ENCODE results near the gene HMGN4. TPM values are rescaled to one million over a fixed set of nuclear protein-coding genes. Genes with fewer than 3 reads are reported as not detected.

HMGN4 gene
- total RNA-seq, 1 experiment from 2014 or later, result 71.8 TPM

GRCh38 chr6:26588965-26589364, 50.8 kb downstream of the HMGN4 start:
- H3K36me3 ChIP-seq, result no peaks in the 10 kb centered on the region
- DNase-seq, result no peak
- H3K27me3 ChIP-seq, result no peaks in the 10 kb centered on the region; the same call in 1 of the 2 replicates
- no peaks in the 10 kb centered on the region for H3K9me3 ChIP-seq
- H3K4me3 ChIP-seq, result no peak overlapping the region

- no peak for DNase-seq
- H3K4me3 ChIP-seq, result no peak overlapping the region
- no peaks in the 10 kb centered on the region for H3K27me3 ChIP-seq
- no peaks in the 10 kb centered on the region for H3K36me3 ChIP-seq
- no peaks in the 10 kb centered on the region for H3K9me3 ChIP-seq
Measured at GRCh38 chr6:26592649-26593048, 54.5 kb downstream of the HMGN4 start.

DNA sequence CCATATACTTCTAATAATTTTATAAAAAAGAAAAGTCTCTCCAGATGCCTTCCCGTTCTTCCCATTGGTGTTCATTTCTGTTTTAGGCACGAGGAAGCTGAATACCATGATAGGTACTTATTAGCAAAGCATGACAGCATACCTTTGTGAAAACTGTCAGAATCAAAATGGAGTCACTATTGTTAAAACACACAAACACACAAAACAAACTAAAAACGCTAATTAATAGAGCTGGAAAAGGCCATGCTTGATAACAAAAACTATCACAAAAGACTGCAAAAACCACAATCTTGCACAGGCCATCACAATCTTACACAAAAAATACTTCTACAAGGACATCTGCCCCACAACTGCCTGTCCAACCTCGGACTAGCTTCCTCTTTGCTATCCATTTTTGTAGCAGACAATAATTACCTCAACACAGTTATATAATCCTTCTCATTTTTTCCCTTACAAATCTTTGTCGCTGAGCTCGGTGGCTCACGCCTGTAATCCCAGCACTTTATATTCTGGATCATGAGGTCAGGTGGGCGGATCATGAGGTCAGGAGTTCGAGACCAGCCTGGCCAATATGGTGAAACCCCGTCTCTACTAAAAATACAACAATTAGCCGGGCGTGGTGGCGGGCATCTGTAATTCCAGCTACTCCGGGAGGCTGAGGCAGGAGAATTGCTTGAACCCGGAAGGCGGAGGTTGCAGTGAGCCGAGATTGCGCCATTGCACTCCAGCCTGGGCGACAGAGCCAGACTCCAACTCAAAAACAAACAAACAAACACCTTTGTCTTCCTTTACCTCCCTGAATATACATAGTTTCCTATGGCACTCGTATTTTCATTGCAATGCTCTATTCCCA, 55.3 kb downstream of the HMGN4 start:
- no peaks in the 10 kb centered on the region for H3K9me3 ChIP-seq
- DNase-seq, result no peak
- H3K27me3 ChIP-seq, result no peaks in the 10 kb centered on the region
- no peaks in the 10 kb centered on the region; the same call in 1 of the 2 replicates for H3K36me3 ChIP-seq
- peak overlapping the region; percentile 45 for H3K4me3 ChIP-seq

DNA sequence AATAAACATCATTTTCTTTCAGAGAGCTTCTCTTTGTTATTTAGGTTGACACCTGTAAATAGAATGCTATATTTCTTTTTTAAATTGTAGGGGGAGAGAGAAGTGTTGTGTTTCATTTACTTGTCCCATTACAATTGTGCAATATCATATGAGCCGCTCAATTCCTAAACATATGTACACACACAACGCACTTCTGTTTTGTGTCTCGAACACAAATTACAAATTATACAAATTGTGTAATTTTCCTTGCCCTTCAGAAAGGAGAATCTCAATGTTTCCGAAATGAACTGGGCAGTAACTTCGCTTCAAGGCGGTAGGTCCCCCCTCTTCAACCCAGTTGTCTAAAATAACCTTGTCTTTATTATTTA, 55.9 kb downstream of the HMGN4 start:
- Histone ChIP-seq H3K4me3 (peak overlapping the region; percentile 45), H3K27me3 (no peaks in the 10 kb centered on the region), H3K9me3 (no peaks in the 10 kb centered on the region), H3K36me3 (peaks cover under 1% of the 10 kb centered on the region)
- no peak for DNase-seq

GRCh38 chr6:26594730-26595632, 56.8 kb downstream of the HMGN4 start:
- peak; percentile 51 for DNase-seq
- Histone ChIP-seq H3K27me3 (no peaks in the 10 kb centered on the region), H3K36me3 (peaks cover 2% of the 10 kb centered on the region), H3K9me3 (no peaks in the 10 kb centered on the region), H3K4me3 (peak overlapping the region; percentile 72)

DNA sequence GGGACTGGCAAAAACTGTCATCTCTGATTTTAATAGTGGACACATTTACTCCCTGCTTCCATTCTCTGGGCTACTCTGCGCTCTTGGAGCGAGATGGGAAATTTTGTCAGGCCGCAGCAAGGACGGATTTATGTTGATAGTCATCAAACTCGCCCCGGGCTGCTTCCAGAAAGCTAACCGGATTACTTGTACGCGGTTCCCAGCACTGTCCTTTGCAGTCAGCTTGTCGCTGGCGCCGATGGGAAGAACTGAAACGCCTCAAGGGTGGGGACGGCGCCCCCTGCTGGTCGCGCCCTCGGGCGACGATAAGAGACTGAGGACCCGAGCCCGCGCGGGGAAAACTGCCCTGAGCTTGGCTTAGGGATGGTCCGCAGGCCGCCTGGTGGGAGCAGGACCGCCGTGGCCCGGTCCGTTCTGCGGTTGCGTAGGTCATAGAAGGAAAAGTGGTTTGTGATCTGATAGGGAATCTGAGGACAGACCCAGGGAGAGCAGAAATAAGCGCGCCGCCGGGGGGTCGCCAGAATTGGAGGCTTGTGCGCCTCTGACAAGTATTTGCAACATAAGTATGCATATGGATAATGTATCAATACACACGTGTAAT, 57.6 kb downstream of the HMGN4 start:
- Histone ChIP-seq H3K4me3 (peak overlapping the region; percentile 72), H3K9me3 (no peaks in the 10 kb centered on the region), H3K36me3 (peaks cover 2% of the 10 kb centered on the region), H3K27me3 (no peaks in the 10 kb centered on the region)
- peak; percentile 79 for DNase-seq

Other genes with a start within 250 kb of the HMGN4 start
- 0.99 and 2.1 TPM in 2 replicates for gene BTN3A2, start 173.2 kb upstream of the HMGN4 start, total RNA-seq (2014; rRNA removed; shearing (Covaris generic); ENCODE audit: low replicate concordance)
- 3.2 and 3.8 TPM in 2 replicates for gene BTN2A2, start 155.3 kb upstream of the HMGN4 start, total RNA-seq (2014; rRNA removed; shearing (Covaris generic); ENCODE audit: low replicate concordance)
- 11.2 and 11.3 TPM in 2 replicates for gene BTN3A1, start 136.1 kb upstream of the HMGN4 start, total RNA-seq (2014; rRNA removed; shearing (Covaris generic); ENCODE audit: low replicate concordance)
- gene BTN3A3, start 97.9 kb upstream of the HMGN4 start, total RNA-seq (2014; rRNA removed; shearing (Covaris generic); ENCODE audit: low replicate concordance), result 7.5 and 16.1 TPM in 2 replicates
- gene BTN2A1, start 80.4 kb upstream of the HMGN4 start, total RNA-seq (2014; rRNA removed; shearing (Covaris generic); ENCODE audit: low replicate concordance), result 2.9 and 6.6 TPM in 2 replicates
- gene BTN1A1, start 38.1 kb upstream of the HMGN4 start, total RNA-seq (2014; rRNA removed; shearing (Covaris generic); ENCODE audit: low replicate concordance), result not detected in 2 replicates
- 21.8 and 22.6 TPM in 2 replicates for gene ABT1, start 58.6 kb downstream of the HMGN4 start, total RNA-seq (2014; rRNA removed; shearing (Covaris generic); ENCODE audit: low replicate concordance)
- gene ZNF322, start 121.4 kb downstream of the HMGN4 start, total RNA-seq (2014; rRNA removed; shearing (Covaris generic); ENCODE audit: low replicate concordance), result 9.1 and 11.8 TPM in 2 replicates